Measurements from ENCODE around the gene ARL14.

The ARL14 gene

DNA sequence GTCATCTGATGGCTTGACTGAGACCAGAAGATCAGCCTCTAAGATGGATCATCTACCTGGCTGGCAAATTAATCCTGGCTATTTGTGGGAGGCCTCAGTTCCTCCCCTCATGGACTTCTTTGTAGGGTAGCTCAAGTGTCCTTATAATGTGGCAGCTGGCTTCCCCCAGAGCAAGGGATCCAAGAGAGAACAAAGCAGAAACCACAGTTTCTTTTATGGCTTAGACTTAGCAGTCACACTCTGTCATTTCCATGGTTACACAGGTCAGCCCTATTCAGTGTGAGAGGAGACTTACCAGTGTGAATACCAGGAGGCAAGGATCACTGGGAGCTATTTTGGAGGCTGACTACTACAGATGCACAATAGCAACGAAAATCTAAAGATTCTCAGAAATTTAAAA, 15.3 kb upstream of the ARL14 start:
- Histone ChIP-seq H2AK5ac (ENCODE audit: low read length) (no peak overlapping the region), H3K14ac (ENCODE audit: low read length) (no peak overlapping the region), H3K4me3 (ENCODE audit: low read depth, low read length) (no peak overlapping the region), H3K4me1 (ENCODE audit: control insufficient read depth in 1 of 2, insufficient read depth in 2 of 2, low read length in 2 of 2) (peaks cover 5% of the 10 kb centered on the region in 2 experiments), H2AFZ (ENCODE audit: insufficient read depth, low read length, poor library complexity) (no peak overlapping the region), H3K9me3 (ENCODE audit: insufficient read depth, low read depth, low read length) (no peaks in the 10 kb centered on the region), H3K27ac (ENCODE audit: low read depth, low read length) (no peak overlapping the region), H2BK120ac (ENCODE audit: insufficient read depth, low read length, poor library complexity) (no peak overlapping the region), H3K18ac (ENCODE audit: low read length) (no peak overlapping the region), H3K79me2 (ENCODE audit: control insufficient read depth, insufficient read depth, low read length, poor library complexity) (no peaks in the 10 kb centered on the region), H3K79me1 (ENCODE audit: low read length) (no peaks in the 10 kb centered on the region), H2BK12ac (ENCODE audit: low read length) (no peak overlapping the region), H3K9ac (ENCODE audit: low read length) (no peak overlapping the region), H4K12ac (ENCODE audit: low read depth, low read length) (no peak overlapping the region), H4K91ac (ENCODE audit: low read depth, low read length) (no peak overlapping the region), H3K23ac (ENCODE audit: low read length) (no peak overlapping the region), H4K8ac (ENCODE audit: low read depth, low read length) (no peak overlapping the region), H3K36me3 (ENCODE audit: control insufficient read depth in 1 of 2, insufficient read depth in 2 of 2, low read length in 2 of 2) (no peaks in the 10 kb centered on the region), H3K27me3 (ENCODE audit: insufficient read depth, low read length) (no peaks in the 10 kb centered on the region), H3K4me2 (ENCODE audit: low read length) (no peak overlapping the region), H2BK5ac (ENCODE audit: low read depth, low read length, poor library complexity) (no peak overlapping the region), H3K4ac (ENCODE audit: low read depth, low read length) (no peak overlapping the region)
- no CpG with 5 or more reads among the region's 1 CpG for WGBS (ENCODE audit: extremely low coverage, insufficient coverage, insufficient read length)
- no peak for DNase-seq

DNA sequence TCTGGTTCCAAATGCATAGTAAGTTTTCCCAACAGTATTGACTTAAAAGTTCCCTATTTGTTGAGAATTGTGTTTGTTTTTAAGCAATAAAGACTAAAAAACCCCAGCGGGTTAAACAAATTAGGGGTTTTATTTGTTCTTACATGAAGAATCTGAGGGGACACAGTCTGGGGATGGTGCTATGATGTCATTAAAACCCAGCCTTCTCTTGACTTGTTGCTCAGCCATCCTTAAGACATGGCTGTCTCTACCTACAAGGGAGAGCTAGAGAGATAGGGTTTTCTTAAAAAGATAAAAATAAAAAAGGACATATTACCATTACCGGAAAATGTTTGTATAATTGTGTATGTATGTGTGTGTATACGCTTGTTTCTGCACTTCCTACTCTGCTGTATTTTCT, 11.7 kb upstream of the ARL14 start:
- peaks cover 5 to 7% of the 10 kb centered on the region in 2 experiments for H3K4me1 ChIP-seq (ENCODE audit: control insufficient read depth in 1 of 2, insufficient read depth in 2 of 2, low read length in 2 of 2)
- H3K9me3 ChIP-seq (ENCODE audit: insufficient read depth, low read depth, low read length), result no peaks in the 10 kb centered on the region
- H2BK120ac ChIP-seq (ENCODE audit: insufficient read depth, low read length, poor library complexity), result no peak overlapping the region
- H4K8ac ChIP-seq (ENCODE audit: low read depth, low read length), result no peak overlapping the region
- no peak overlapping the region for H4K12ac ChIP-seq (ENCODE audit: low read depth, low read length)
- no peak overlapping the region for H2AK5ac ChIP-seq (ENCODE audit: low read length)
- DNase-seq, result no peak
- no peak overlapping the region for H4K91ac ChIP-seq (ENCODE audit: low read depth, low read length)
- H2BK5ac ChIP-seq (ENCODE audit: low read depth, low read length, poor library complexity), result no peak overlapping the region
- no peak overlapping the region for H3K4ac ChIP-seq (ENCODE audit: low read depth, low read length)
- H3K36me3 ChIP-seq (ENCODE audit: control insufficient read depth in 1 of 2, insufficient read depth in 2 of 2, low read length in 2 of 2), result no peaks in the 10 kb centered on the region
- H3K18ac ChIP-seq (ENCODE audit: low read length), result no peak overlapping the region
- no peak overlapping the region for H3K4me2 ChIP-seq (ENCODE audit: low read length)
- H3K27ac ChIP-seq (ENCODE audit: low read depth, low read length), result no peak overlapping the region
- no peak overlapping the region for H3K4me3 ChIP-seq (ENCODE audit: low read depth, low read length)
- H3K14ac ChIP-seq (ENCODE audit: low read length), result no peak overlapping the region
- no peaks in the 10 kb centered on the region for H3K79me1 ChIP-seq (ENCODE audit: low read length)
- no peaks in the 10 kb centered on the region for H3K27me3 ChIP-seq (ENCODE audit: insufficient read depth, low read length)
- no peak overlapping the region for H2BK12ac ChIP-seq (ENCODE audit: low read length)
- no peaks in the 10 kb centered on the region for H3K79me2 ChIP-seq (ENCODE audit: control insufficient read depth, insufficient read depth, low read length, poor library complexity)
- no CpG with 5 or more reads among the region's 3 CpGs for WGBS (ENCODE audit: extremely low coverage, insufficient coverage, insufficient read length)
- no peak overlapping the region for H3K23ac ChIP-seq (ENCODE audit: low read length)
- no peak overlapping the region for H2AFZ ChIP-seq (ENCODE audit: insufficient read depth, low read length, poor library complexity)
- H3K9ac ChIP-seq (ENCODE audit: low read length), result no peak overlapping the region

DNA sequence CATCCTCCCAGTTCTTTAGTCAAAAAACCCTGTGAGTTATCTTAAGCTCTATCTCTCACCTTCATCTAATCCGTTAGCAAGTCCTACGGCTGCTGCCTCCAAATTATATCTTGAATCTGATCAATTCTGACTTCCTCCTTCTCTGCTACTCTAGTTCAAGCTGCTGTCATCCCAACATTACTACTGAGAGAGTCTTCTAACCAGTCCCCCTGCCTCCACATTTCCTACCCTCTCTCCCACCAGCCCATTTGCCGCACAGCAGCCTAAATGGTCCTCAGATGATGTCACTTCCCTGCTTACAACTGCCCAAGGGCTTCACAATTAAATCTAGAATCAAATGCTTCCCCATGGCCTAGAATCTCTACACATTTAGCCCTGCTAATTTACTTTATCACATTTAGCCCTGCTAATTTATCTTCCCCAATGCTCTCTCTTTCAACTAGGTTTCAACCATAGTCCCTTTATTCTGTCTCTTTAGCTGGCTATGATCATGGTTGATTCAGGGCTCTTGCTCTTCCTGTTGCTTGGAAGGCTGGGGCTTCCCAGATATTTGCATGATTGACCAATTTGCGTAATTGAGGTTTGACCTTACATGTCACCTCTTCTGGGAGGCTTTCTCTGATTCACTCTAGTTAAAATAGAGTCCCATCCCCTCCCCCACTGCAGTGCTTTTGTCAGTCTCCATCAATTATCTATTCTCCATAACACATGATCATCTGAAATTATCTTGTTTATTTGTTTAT, 11.0 kb upstream of the ARL14 start:
- no peaks in the 10 kb centered on the region for H3K9me3 ChIP-seq (ENCODE audit: insufficient read depth, low read depth, low read length)
- H2AFZ ChIP-seq (ENCODE audit: insufficient read depth, low read length, poor library complexity), result no peak overlapping the region
- no peak overlapping the region for H3K4me3 ChIP-seq (ENCODE audit: low read depth, low read length)
- H3K4me1 ChIP-seq (ENCODE audit: control insufficient read depth in 1 of 2, insufficient read depth in 2 of 2, low read length in 2 of 2), result peaks cover 5 to 7% of the 10 kb centered on the region in 2 experiments
- no peaks in the 10 kb centered on the region for H3K36me3 ChIP-seq (ENCODE audit: control insufficient read depth in 1 of 2, insufficient read depth in 2 of 2, low read length in 2 of 2)
- no peak overlapping the region for H3K9ac ChIP-seq (ENCODE audit: low read length)
- H2BK5ac ChIP-seq (ENCODE audit: low read depth, low read length, poor library complexity), result no peak overlapping the region
- H3K4ac ChIP-seq (ENCODE audit: low read depth, low read length), result no peak overlapping the region
- WGBS (ENCODE audit: extremely low coverage, insufficient coverage, insufficient read length), result no CpG with 5 or more reads among the region's 4 CpGs
- H3K79me1 ChIP-seq (ENCODE audit: low read length), result no peaks in the 10 kb centered on the region
- peak overlapping the region; percentile 14 for H4K91ac ChIP-seq (ENCODE audit: low read depth, low read length)
- no peak overlapping the region for H3K27ac ChIP-seq (ENCODE audit: low read depth, low read length)
- H2BK120ac ChIP-seq (ENCODE audit: insufficient read depth, low read length, poor library complexity), result no peak overlapping the region
- H3K4me2 ChIP-seq (ENCODE audit: low read length), result no peak overlapping the region
- H3K14ac ChIP-seq (ENCODE audit: low read length), result no peak overlapping the region
- no peak for DNase-seq
- H4K8ac ChIP-seq (ENCODE audit: low read depth, low read length), result peak overlapping the region; percentile 70
- H3K23ac ChIP-seq (ENCODE audit: low read length), result no peak overlapping the region
- no peak overlapping the region for H2AK5ac ChIP-seq (ENCODE audit: low read length)
- H3K18ac ChIP-seq (ENCODE audit: low read length), result no peak overlapping the region
- H3K27me3 ChIP-seq (ENCODE audit: insufficient read depth, low read length), result no peaks in the 10 kb centered on the region
- peak overlapping the region; percentile 64 for H2BK12ac ChIP-seq (ENCODE audit: low read length)
- H4K12ac ChIP-seq (ENCODE audit: low read depth, low read length), result no peak overlapping the region
- H3K79me2 ChIP-seq (ENCODE audit: control insufficient read depth, insufficient read depth, low read length, poor library complexity), result no peaks in the 10 kb centered on the region

DNA sequence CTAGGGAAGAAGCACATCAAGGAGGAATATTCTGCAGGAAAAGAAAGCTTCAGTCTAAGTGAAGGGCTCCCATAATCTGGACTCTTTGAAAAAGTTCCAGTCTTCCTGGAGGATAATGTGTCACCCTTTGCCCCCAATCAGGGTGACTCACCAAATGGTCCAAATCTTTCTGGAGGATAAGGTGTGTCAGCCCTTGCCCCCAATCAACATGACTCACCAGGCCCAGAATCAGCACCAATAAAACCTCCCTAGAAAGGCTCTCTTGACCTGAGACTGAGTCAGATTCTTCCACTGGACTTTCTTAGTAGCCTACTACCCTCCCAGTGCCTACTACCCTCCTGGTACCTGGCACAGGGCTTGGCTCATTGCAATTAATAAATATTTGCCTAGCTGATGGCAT, 9.5 kb upstream of the ARL14 start:
- Histone ChIP-seq H2AK5ac (ENCODE audit: low read length) (no peak overlapping the region), H3K36me3 (ENCODE audit: control insufficient read depth in 1 of 2, insufficient read depth in 2 of 2, low read length in 2 of 2) (no peaks in the 10 kb centered on the region), H3K27ac (ENCODE audit: low read depth, low read length) (no peak overlapping the region), H3K27me3 (ENCODE audit: insufficient read depth, low read length) (no peaks in the 10 kb centered on the region), H3K18ac (ENCODE audit: low read length) (no peak overlapping the region), H3K9me3 (ENCODE audit: insufficient read depth, low read depth, low read length) (no peaks in the 10 kb centered on the region), H2BK12ac (ENCODE audit: low read length) (no peak overlapping the region), H3K4me2 (ENCODE audit: low read length) (no peak overlapping the region), H3K9ac (ENCODE audit: low read length) (no peak overlapping the region), H3K4me1 (ENCODE audit: control insufficient read depth in 1 of 2, insufficient read depth in 2 of 2, low read length in 2 of 2) (peaks cover 5 to 7% of the 10 kb centered on the region in 2 experiments), H3K4me3 (ENCODE audit: low read depth, low read length) (no peak overlapping the region), H3K14ac (ENCODE audit: low read length) (no peak overlapping the region), H3K79me2 (ENCODE audit: control insufficient read depth, insufficient read depth, low read length, poor library complexity) (no peaks in the 10 kb centered on the region), H4K91ac (ENCODE audit: low read depth, low read length) (no peak overlapping the region), H2BK5ac (ENCODE audit: low read depth, low read length, poor library complexity) (no peak overlapping the region), H2BK120ac (ENCODE audit: insufficient read depth, low read length, poor library complexity) (no peak overlapping the region), H4K8ac (ENCODE audit: low read depth, low read length) (no peak overlapping the region), H3K4ac (ENCODE audit: low read depth, low read length) (no peak overlapping the region), H3K79me1 (ENCODE audit: low read length) (no peaks in the 10 kb centered on the region), H3K23ac (ENCODE audit: low read length) (no peak overlapping the region), H4K12ac (ENCODE audit: low read depth, low read length) (no peak overlapping the region), H2AFZ (ENCODE audit: insufficient read depth, low read length, poor library complexity) (no peak overlapping the region)
- no peak for DNase-seq
